NT2/D1 (cell line): ENCODE measurements around the gene CHGA.

Experiments
- SUZ12 ChIP-seq: IDR thresholded peaks from 2 replicates; pipeline ENCODE4 v1.6.1; 2011; ENCODE audit not compliant: insufficient read length, insufficient read depth; ENCODE audit errors: extremely low read depth
- YY1 ChIP-seq: IDR thresholded peaks from 2 replicates; pipeline ENCODE4 v1.6.1; 2011; ENCODE audit not compliant: insufficient read length, insufficient read depth
- ZNF274 ChIP-seq: IDR thresholded peaks from 2 replicates; pipeline ENCODE4 v1.6.1; 2011; ENCODE audit warnings: mild to moderate bottlenecking, low read depth, low read length

GRCh38 chr14:92942576-92942975 lies 19.6 kb downstream of the CHGA start:
- no peak for TF ChIP-seq ZNF274
- no peak for TF ChIP-seq SUZ12
- TF ChIP-seq YY1 = no peak
